WTC11 (cell line): ENCODE data around the gene NDC1. TPM values are rescaled to one million over a fixed set of nuclear protein-coding genes. Genes with fewer than 3 reads are reported as not detected.

ENCODE experiments used
- ATAC-seq: fragments of 200-7000 bp; cut with Tn5 transposase; 2 replicates; pipeline ENCODE4 v1.10.0; 2021; ENCODE audit warnings: mild to moderate bottlenecking, moderate library complexity
- CTCF ChIA-PET: fragments of 300-600 bp; sonication (Branson Sonifier 250); formaldehyde crosslinking; loops from one replicate; lab custom pipeline; 2021; ENCODE audit warnings: antibody characterized with exemption; lab: Charles Lee
- POLR2A ChIA-PET: fragments of 350-600 bp; sonication (Branson Sonifier 250); formaldehyde crosslinking; loops from one replicate; lab custom pipeline; 2021; ENCODE audit warnings: antibody characterized with exemption; lab: Charles Lee
- DNase-seq: peaks from one replicate; pipeline ENCODE4 v3.0.0; 2021; ENCODE audit warnings: low spot score
- H3K27ac Mint-ChIP-seq: 2 replicates; pipeline ENCODE4 v1.8.0; 2021; ENCODE audit warnings: mixed read lengths
- H3K27me3 Mint-ChIP-seq: 2 replicates; pipeline ENCODE4 v1.8.0; 2021; ENCODE audit warnings: low read depth, mild to moderate bottlenecking, moderate library complexity, mixed read lengths
- H3K36me3 Mint-ChIP-seq: 2 replicates; pipeline ENCODE4 v1.8.0; 2021; ENCODE audit warnings: mixed read lengths
- H3K4me1 Mint-ChIP-seq: 2 replicates; pipeline ENCODE4 v1.8.0; 2022; ENCODE audit warnings: mixed read lengths
- H3K4me3 Mint-ChIP-seq: 2 replicates; pipeline ENCODE4 v1.8.0; 2021; ENCODE audit warnings: mild to moderate bottlenecking, moderate library complexity, mixed read lengths
- H3K9me3 Mint-ChIP-seq: 2 replicates; pipeline ENCODE4 v1.8.0; 2021; ENCODE audit warnings: mixed read lengths
- AR ChIP-seq: fragments of 250-450 bp; sonication (Bioruptor Pico); IDR thresholded peaks from 2 replicates; pipeline ENCODE4 v1.9.0; 2021; ENCODE audit warnings: mild to moderate bottlenecking
- ATF1 ChIP-seq: sonication (generic); formaldehyde crosslinking; IDR thresholded peaks from 2 replicates; pipeline ENCODE4 v1.8.1; 2023; ENCODE audit warnings: mild to moderate bottlenecking, moderate library complexity, missing genetic modification reagents
- ATF6 ChIP-seq: sonication (generic); formaldehyde crosslinking; IDR thresholded peaks from 2 replicates; pipeline ENCODE4 v1.8.1; 2023; ENCODE audit warnings: mild to moderate bottlenecking, missing genetic modification reagents
- CBFB ChIP-seq: sonication (generic); formaldehyde crosslinking; IDR thresholded peaks from 2 replicates; pipeline ENCODE4 v1.8.1; 2022; ENCODE audit warnings: mild to moderate bottlenecking, low read depth, missing genetic modification reagents
- CDX4 ChIP-seq: fragments of 250-450 bp; sonication (Bioruptor Pico); IDR thresholded peaks from 2 replicates; pipeline ENCODE4 v1.9.0; 2021; ENCODE audit warnings: moderate library complexity, mild to moderate bottlenecking, inconsistent platforms, borderline replicate concordance
- GTF2I ChIP-seq: fragments of 250-450 bp; sonication (Bioruptor Pico); conservative IDR thresholded peaks from 2 replicates; pipeline ENCODE4 v1.4.0; 2021; ENCODE audit warnings: mild to moderate bottlenecking
- NFATC4 ChIP-seq: fragments of 250-450 bp; sonication (Bioruptor Pico); IDR thresholded peaks from 2 replicates; pipeline ENCODE4 v1.9.0; 2021; ENCODE audit warnings: mild to moderate bottlenecking
- NFE2L1 ChIP-seq: sonication (generic); formaldehyde crosslinking; IDR thresholded peaks from 2 replicates; pipeline ENCODE4 v1.8.1; 2023; ENCODE audit warnings: missing genetic modification reagents
- ZBTB21 ChIP-seq: sonication (generic); formaldehyde crosslinking; IDR thresholded peaks from 2 replicates; pipeline ENCODE4 v1.8.1; 2023; ENCODE audit warnings: mild to moderate bottlenecking, missing genetic modification reagents, borderline replicate concordance
- ZBTB43 ChIP-seq: sonication (generic); formaldehyde crosslinking; IDR thresholded peaks from 2 replicates; pipeline ENCODE4 v1.8.1; 2023; ENCODE audit warnings: mild to moderate bottlenecking, missing genetic modification reagents
- ZNF219 ChIP-seq: sonication (generic); formaldehyde crosslinking; IDR thresholded peaks from 2 replicates; pipeline ENCODE4 v1.8.0; 2023; ENCODE audit warnings: missing genetic modification reagents, mild to moderate bottlenecking, borderline replicate concordance
- ZNF263 ChIP-seq: sonication (generic); formaldehyde crosslinking; IDR thresholded peaks from 2 replicates; pipeline ENCODE4 v1.8.1; 2022; ENCODE audit warnings: low read depth, mild to moderate bottlenecking, moderate library complexity, missing genetic modification reagents
- ZNF317 ChIP-seq: sonication (generic); formaldehyde crosslinking; IDR thresholded peaks from 2 replicates; pipeline ENCODE4 v1.8.1; 2023; ENCODE audit warnings: low read depth, mild to moderate bottlenecking, moderate library complexity, missing genetic modification reagents, borderline replicate concordance
- ZNF425 ChIP-seq: fragments of 250-450 bp; sonication (Bioruptor Pico); conservative IDR thresholded peaks from 2 replicates; pipeline ENCODE4 v1.9.0; 2021; ENCODE audit warnings: mild to moderate bottlenecking
- ZNF512 ChIP-seq: sonication (generic); formaldehyde crosslinking; IDR thresholded peaks from 2 replicates; pipeline ENCODE4 v1.8.1; 2022; ENCODE audit warnings: missing genetic modification reagents, borderline replicate concordance
- ZNF532 ChIP-seq: fragments of 250-450 bp; sonication (Bioruptor Pico); IDR thresholded peaks from 2 replicates; pipeline ENCODE4 v1.9.0; 2021; ENCODE audit warnings: mild to moderate bottlenecking, borderline replicate concordance
- total RNA-seq: library from RNA; stranded (reverse); gene quantifications from 3 replicates; pipeline ENCODE4 v1.2.3, GENCODE V29; 2021

Gene NDC1
- total RNA-seq, 1 experiment from 2014 or later, result 52.4 TPM

GRCh38 chr1:53842347-53842746, 4.3 kb upstream of the NDC1 start:
- no peak for TF ChIP-seq CDX4 (CRISPR knock-in tag)
- no peak for TF ChIP-seq ZBTB21
- no peak for TF ChIP-seq GTF2I
- TF ChIP-seq CBFB (CRISPR knock-in tag), result no peak
- TF ChIP-seq ATF1 (CRISPR knock-in tag), result no peak
- TF ChIP-seq ZNF317, result no peak
- TF ChIP-seq ZNF532 (CRISPR knock-in tag), result no peak
- no peak for TF ChIP-seq NFE2L1 (CRISPR knock-in tag)
- TF ChIP-seq NFATC4 (CRISPR knock-in tag), result no peak
- TF ChIP-seq ATF6 (CRISPR knock-in tag), result no peak
- no peak for TF ChIP-seq ZNF263
- TF ChIP-seq ZNF512, result no peak
- no peak for TF ChIP-seq ZBTB43 (CRISPR knock-in tag)
- TF ChIP-seq ZNF219 (CRISPR knock-in tag), result no peak
- no peak for TF ChIP-seq ZNF425 (CRISPR knock-in tag)
- TF ChIP-seq AR, result no peak
- TF ChIP-seq, all 79 proteins: peak for 0
- CTCF ChIA-PET, result no interaction called here
- Mint-ChIP-seq H3K27me3 (peaks cover 10% of the 10 kb centered on the region), H3K36me3 (peaks cover 9% of the 10 kb centered on the region), H3K27ac (no peak overlapping the region), H3K4me3 (no peak overlapping the region), H3K9me3 (peaks cover 17% of the 10 kb centered on the region), H3K4me1 (no peaks in the 10 kb centered on the region)
- POLR2A ChIA-PET, result no interaction called here
- DNase-seq, result no peak
- ATAC-seq, result no peak
